Cardiac fibroblast (primary cell): ENCODE results near the gene RAG2.

ENCODE experiments used
- DNase-seq, 2 donors: peaks; one replicate each; pipeline versions ENCODE4 v3.0.0 to v3.0.0-alpha.2; 2010; ENCODE audit warnings: low read depth in 2 of 2
- H3K4me3 ChIP-seq, 2 donors: replicated peaks in 1 of 2; 1 replicate in 1 of 2; 2 replicates in 1 of 2; pipeline ENCODE4 v1.5.1; 2011; ENCODE audit warnings: low read depth in 2 of 2, low read length in 2 of 2, mild to moderate bottlenecking in 2 of 2, moderate library complexity in 1 of 2
- TF ChIP-seq, protein P1 (sequence below): IDR thresholded peaks from one replicate; pipeline ENCODE4 v1.5.1; 2011; ENCODE audit warnings: low read depth, mild to moderate bottlenecking, low read length, inconsistent platforms

The RAG2 gene

DNA sequence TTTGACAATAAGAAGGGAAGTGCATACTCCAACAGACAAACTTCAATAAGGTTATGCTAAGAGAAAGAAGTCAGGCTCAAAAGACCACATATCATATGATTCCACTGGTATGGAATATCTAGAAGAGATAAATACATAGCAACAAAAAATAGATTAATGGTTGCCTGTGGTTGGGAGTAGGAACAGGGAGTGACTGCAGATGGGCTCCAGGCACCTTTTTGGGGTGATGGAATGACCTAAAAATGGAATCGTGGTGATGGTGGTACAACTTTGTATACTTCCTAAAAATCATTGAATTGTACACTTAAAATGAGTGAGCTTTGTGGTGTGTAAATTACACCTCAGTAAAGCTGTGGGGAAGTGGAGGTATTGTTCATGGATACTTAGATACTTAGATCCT lies 29.0 kb upstream of the RAG2 start:
- no peak for DNase-seq
- TF ChIP-seq, protein P1, sequence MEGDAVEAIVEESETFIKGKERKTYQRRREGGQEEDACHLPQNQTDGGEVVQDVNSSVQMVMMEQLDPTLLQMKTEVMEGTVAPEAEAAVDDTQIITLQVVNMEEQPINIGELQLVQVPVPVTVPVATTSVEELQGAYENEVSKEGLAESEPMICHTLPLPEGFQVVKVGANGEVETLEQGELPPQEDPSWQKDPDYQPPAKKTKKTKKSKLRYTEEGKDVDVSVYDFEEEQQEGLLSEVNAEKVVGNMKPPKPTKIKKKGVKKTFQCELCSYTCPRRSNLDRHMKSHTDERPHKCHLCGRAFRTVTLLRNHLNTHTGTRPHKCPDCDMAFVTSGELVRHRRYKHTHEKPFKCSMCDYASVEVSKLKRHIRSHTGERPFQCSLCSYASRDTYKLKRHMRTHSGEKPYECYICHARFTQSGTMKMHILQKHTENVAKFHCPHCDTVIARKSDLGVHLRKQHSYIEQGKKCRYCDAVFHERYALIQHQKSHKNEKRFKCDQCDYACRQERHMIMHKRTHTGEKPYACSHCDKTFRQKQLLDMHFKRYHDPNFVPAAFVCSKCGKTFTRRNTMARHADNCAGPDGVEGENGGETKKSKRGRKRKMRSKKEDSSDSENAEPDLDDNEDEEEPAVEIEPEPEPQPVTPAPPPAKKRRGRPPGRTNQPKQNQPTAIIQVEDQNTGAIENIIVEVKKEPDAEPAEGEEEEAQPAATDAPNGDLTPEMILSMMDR = no peak
- H3K4me3 ChIP-seq = no peak overlapping the region

DNA sequence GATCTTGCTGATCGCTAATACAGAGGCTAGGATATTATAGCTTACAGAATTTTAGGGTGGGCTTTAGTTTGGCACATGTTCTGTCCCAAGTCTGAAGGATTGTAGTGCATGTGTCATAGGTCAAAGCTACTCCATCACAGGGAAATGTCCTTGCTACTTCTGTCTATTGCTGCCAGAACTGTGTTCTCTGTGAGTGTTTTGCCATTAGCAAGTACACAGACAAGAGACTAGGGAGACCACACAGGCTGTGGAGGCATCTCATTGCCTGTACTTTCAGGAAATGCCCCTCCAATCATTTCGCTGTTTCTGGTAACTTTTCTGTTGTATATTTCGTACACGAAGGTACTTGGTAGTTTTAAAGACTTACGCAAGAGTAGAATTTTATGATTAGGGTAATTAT lies 25.5 kb upstream of the RAG2 start:
- TF ChIP-seq, protein P1 = no peak
- H3K4me3 ChIP-seq = no peak overlapping the region
- DNase-seq = no peak

DNA sequence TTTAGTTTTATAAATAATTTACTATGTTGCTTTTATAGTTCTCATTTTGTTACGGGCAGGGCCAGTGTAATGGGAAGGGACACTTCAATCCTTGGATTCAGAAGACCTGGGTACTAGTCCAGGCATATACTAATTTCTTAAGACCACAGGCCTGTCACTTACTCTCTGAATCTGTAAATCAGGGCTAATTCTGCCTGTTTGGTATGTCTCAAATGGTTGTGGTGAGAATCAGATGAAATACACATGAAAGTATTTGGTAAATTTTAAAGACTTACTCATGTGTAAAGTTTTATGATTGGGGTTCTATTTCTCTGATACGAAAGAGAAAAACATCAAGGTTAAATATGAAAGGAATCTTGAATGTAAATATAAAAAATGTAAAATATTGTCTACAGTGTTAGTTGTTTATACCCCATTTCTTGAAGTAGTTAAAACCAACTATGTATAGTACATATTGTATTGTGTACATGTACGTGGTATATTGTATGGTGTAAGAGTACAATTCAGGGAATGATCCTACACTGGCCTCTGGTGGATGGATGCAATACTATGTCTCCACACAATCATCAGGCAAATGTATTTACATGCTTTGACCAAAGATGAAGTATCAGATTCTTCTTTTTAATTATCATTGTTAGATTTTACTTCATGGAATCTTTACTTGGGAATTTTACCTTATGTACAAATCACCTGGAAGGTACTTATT lies 24.5 kb upstream of the RAG2 start:
- DNase-seq = peak; percentile 36 to 44

DNA sequence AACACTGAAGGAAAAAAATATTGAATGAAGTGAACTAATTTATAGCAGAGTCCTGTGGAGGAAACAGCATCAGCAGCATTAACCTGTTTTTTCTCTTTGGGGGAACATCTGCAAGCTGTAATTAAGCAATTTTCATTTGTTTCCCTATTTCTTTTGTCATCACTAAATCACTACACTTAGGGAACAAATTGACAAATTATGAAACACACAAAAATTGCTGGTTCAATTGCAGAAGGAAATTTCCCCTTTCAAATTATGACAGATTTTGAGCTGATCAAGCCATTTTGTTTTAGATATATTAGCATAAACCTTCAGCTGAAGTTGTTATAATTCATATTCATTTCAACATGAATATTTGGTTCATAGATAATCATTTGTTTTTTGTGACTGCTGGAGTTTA lies 22.2 kb upstream of the RAG2 start:
- TF ChIP-seq, protein P1 = no peak
- no peak for DNase-seq
- H3K4me3 ChIP-seq = no peak overlapping the region

More for the DNA sequence above, 24.5 kb upstream of the RAG2 start:
- H3K4me3 ChIP-seq = no peak overlapping the region
- TF ChIP-seq, protein P1 = peak; percentile 33

DNA sequence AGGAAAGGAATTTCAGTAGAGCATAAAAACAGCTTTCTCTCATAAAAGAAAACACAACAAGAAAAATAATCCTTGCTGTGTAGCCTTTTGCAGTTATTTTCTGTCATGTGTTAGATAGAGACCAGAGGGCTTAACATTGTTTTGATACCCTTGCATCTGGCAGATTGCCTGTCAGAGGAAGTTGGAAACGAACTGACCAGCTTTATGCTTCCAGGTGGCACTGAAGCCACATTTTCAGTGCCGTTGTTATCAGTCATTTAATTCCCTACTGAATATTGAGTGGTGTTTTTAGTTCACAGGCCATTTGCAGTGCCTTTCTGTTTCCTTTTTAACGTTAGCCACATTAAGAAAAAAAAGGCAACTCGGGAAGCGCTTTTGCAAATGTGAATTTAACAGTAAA lies 21.5 kb upstream of the RAG2 start:
- no peak overlapping the region for H3K4me3 ChIP-seq
- TF ChIP-seq, protein P1 = no peak
- DNase-seq = peak; percentile 8 to 19

DNA sequence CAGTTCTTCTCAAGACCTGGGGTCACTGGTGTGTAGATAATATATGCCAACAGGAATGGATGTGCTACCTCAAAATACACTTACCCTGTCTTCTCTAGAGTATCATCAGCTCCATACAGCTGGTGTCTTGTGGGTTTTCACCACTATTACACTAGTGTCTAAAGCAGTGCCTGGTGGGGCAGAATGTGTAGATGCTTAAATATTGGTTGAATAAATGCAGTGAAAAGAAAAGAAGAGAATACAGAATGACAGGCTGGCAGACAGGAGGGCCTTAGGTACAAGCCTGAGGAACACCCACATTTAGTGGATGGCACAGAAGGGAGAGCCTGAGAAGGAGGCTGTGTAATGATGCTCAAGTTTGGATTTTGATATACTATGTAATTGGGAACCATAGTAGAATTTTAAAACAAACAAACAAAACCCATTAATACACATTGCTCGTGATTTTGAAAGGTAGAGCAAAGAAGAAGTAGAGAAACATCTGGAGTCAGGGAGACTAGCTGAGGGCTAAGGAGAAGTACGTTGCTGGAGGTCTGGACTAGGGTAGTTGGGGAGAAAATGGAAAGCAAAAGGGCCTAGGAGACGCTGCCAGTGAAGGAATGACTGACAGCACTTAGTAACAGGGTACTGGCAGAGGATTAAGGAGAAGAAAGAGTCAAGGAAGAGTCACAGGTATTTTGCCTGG lies 20.5 kb upstream of the RAG2 start:
- no peak for DNase-seq
- H3K4me3 ChIP-seq = no peak overlapping the region
- TF ChIP-seq, protein P1 = no peak
